GM12878 (cell line): ENCODE results near the gene MAPKAPK3. TPM values are rescaled to one million over a fixed set of nuclear protein-coding genes. Genes with fewer than 3 reads are reported as not detected.

Experiments used
- ATAC-seq: fragments of 200-7000 bp; cut with Tn5 transposase; 3 replicates; pipeline ENCODE4 v1.9.1; 2020; ENCODE audit warnings: mild to moderate bottlenecking, moderate library complexity
- BruUV-seq: library from RNA; stranded (reverse); fragments of 400-500 nt; replicated peaks from 2 replicates; lab custom pipeline; 2021; lab: Mats Ljungman, UMichigan
- CTCF ChIA-PET: fragments of 300-600 bp; sonication (Branson Sonifier 250); formaldehyde crosslinking; extraction: SDS; loops from one replicate; lab custom pipeline; 2021; ENCODE audit warnings: inconsistent platforms; lab: Yijun Ruan, JAX
- POLR2A ChIA-PET: fragments of 350-600 bp; formaldehyde crosslinking; extraction: SDS; loops from one replicate; lab custom pipeline; 2021; ENCODE audit warnings: inconsistent platforms; lab: Charles Lee
- RAD21 ChIA-PET: fragments of 300-600 bp; sonication (Branson Sonifier 250); formaldehyde crosslinking; loops from one replicate; lab custom pipeline; 2023; ENCODE audit warnings: antibody characterized with exemption; ENCODE audit not compliant: unreplicated experiment; lab: Charles Lee
- SMC1A ChIA-PET: fragments of 300-600 bp; sonication (Branson Sonifier 250); formaldehyde crosslinking; loops from one replicate; lab custom pipeline; 2023; ENCODE audit not compliant: unreplicated experiment, uncharacterized antibody; lab: Charles Lee
- DNase-seq: peaks from one replicate; pipeline ENCODE4 v3.0.0-alpha.2; 2011; ENCODE audit warnings: low read depth, low spot score
- FAIRE-seq: peaks from 3 replicates; lab custom pipeline; 2011; peaks lifted over from hg19 to GRCh38; lab: Jason Lieb, UNC
- H2AFZ ChIP-seq: 2 replicates; pipeline ENCODE4 v1.6.0; 2011; ENCODE audit warnings: low read depth, low read length, control low read depth; ENCODE audit not compliant: control insufficient read depth
- H3K27ac ChIP-seq: 2 replicates; pipeline ENCODE4 v1.5.1; 2011; ENCODE audit warnings: control low read depth; ENCODE audit not compliant: control insufficient read depth, insufficient read depth
- H3K27me3 ChIP-seq, 2 experiments: replicated peaks in 1 of 2; 2 replicates each; pipeline versions ENCODE4 v1.6.0 to v1.6.1; 2011; ENCODE audit warnings: low read length in 1 of 2; ENCODE audit not compliant: control insufficient read depth in 2 of 2, insufficient read depth in 2 of 2
- H3K36me3 ChIP-seq, 2 experiments: 2 replicates each; pipeline ENCODE4 v1.5.1; 2011; ENCODE audit warnings: low read length in 1 of 2; ENCODE audit not compliant: control insufficient read depth in 2 of 2, insufficient read depth in 2 of 2
- H3K4me1 ChIP-seq: 2 replicates; pipeline ENCODE4 v1.6.1; 2011; ENCODE audit warnings: mild to moderate bottlenecking, low read length, moderate library complexity, mixed read lengths; ENCODE audit not compliant: control insufficient read depth, insufficient read depth
- H3K4me2 ChIP-seq: 2 replicates; pipeline ENCODE4 v1.6.0; 2011; ENCODE audit warnings: control low read depth; ENCODE audit not compliant: control insufficient read depth, insufficient read depth
- H3K4me3 ChIP-seq: fragments of 200-600 bp; sonication (generic); 2 replicates; pipeline ENCODE4 v1.5.1; 2016
- H3K79me2 ChIP-seq: 2 replicates; pipeline ENCODE4 v1.6.0; 2011; ENCODE audit warnings: low read length; ENCODE audit not compliant: control insufficient read depth, insufficient read depth
- H3K9ac ChIP-seq: 2 replicates; pipeline ENCODE4 v1.8.0; 2011; ENCODE audit warnings: low read length, control low read depth, mixed read lengths; ENCODE audit not compliant: control insufficient read depth, insufficient read depth
- H3K9me3 ChIP-seq: replicated peaks from 3 replicates; pipeline ENCODE4 v1.5.1; 2011; ENCODE audit warnings: mild to moderate bottlenecking, low read length; ENCODE audit not compliant: control insufficient read depth, insufficient read depth
- H4K20me1 ChIP-seq: 2 replicates; pipeline ENCODE4 v1.6.0; 2011; ENCODE audit not compliant: control insufficient read depth, insufficient read depth
- ATF7 ChIP-seq: fragments of 450-650 bp; IDR thresholded peaks from 2 replicates; pipeline ENCODE4 v1.6.1; 2016; ENCODE audit warnings: low read depth, mild to moderate bottlenecking
- CEBPZ ChIP-seq: fragments of 150-350 bp; IDR thresholded peaks from 2 replicates; pipeline ENCODE4 v1.6.1; 2016; ENCODE audit warnings: low read depth, low read length
- CREB1 ChIP-seq: IDR thresholded peaks from 2 replicates; pipeline ENCODE4 v1.6.1; 2012; ENCODE audit warnings: low read depth, mild to moderate bottlenecking, inconsistent platforms
- PAX8 ChIP-seq: fragments of 450-650 bp; IDR thresholded peaks from 2 replicates; pipeline ENCODE4 v1.6.1; 2017; ENCODE audit warnings: mild to moderate bottlenecking, moderate library complexity
- PBX3 ChIP-seq: IDR thresholded peaks from 2 replicates; pipeline ENCODE4 v1.6.1; 2011; ENCODE audit warnings: mild to moderate bottlenecking, low read depth, low read length, moderate library complexity; ENCODE audit not compliant: insufficient replicate concordance
- PRDM15 ChIP-seq: fragments of 450-650 bp; formaldehyde crosslinking; IDR thresholded peaks from 2 replicates; pipeline ENCODE4 v1.4.0; 2020; ENCODE audit warnings: mild to moderate bottlenecking, moderate library complexity
- RAD21 ChIP-seq: IDR thresholded peaks from 2 replicates; pipeline ENCODE4 v1.6.1; 2011; ENCODE audit warnings: mild to moderate bottlenecking, low read depth, low read length, moderate library complexity; ENCODE audit not compliant: insufficient read depth
- SMAD5 ChIP-seq: IDR thresholded peaks from 2 replicates; pipeline ENCODE4 v1.6.1; 2016; ENCODE audit warnings: antibody characterized with exemption, low read depth
- ZBED1 ChIP-seq: IDR thresholded peaks from 2 replicates; pipeline ENCODE4 v1.6.1; 2016; ENCODE audit warnings: borderline replicate concordance
- ZNF24 ChIP-seq: fragments of 450-650 bp; IDR thresholded peaks from 2 replicates; pipeline ENCODE4 v1.6.1; 2017; ENCODE audit warnings: antibody characterized with exemption, mild to moderate bottlenecking
- WGBS: methylation state at CpG from one replicate; pipeline ENCODE4 v1.1.6; 2016; ENCODE audit warnings: low lambda C conversion rate; ENCODE audit not compliant: insufficient replicate concordance, insufficient coverage; ENCODE audit errors: missing lambda C conversion rate; 5-methylcytosine and 5-hydroxymethylcytosine counted together
- in situ Hi-C: fragments of 300-500 bp; cut with MboI; formaldehyde crosslinking; loops from 9 replicates; pipeline ENCODE4 v1.14.3; 2018; ENCODE audit warnings: mixed read lengths
- intact Hi-C: fragments of 100-400 bp; cut with micrococcal nuclease; formaldehyde crosslinking; loops from one replicate; pipeline ENCODE4 v1.14.2; 2022; ENCODE audit not compliant: unreplicated experiment
- polyA plus RNA-seq, 11 experiments: library from polyadenylated mRNA; depleted of rRNA in 4 of 11; unstranded in 6 of 11; stranded (reverse) in 5 of 11; fragments of >200 nt; fragmentation: Nextera tagmentation in 4 of 11; fragmentation: Illumina TruSeq in 1 of 11; extraction: Ambion mirVana in 4 of 11; extraction: Trizol in 1 of 11; gene quantifications; 1 replicate in 1 of 11; 2 replicates in 10 of 11; pipeline versions ENCODE4 v1.2.1 to v1.2.3, GENCODE V29; 2011 to 2016; ENCODE audit warnings: inconsistent platforms in 2 of 11, missing spikeins in 2 of 11, low read depth in 1 of 11
- total RNA-seq, 4 experiments: library from RNA; depleted of rRNA in 3 of 4; stranded (reverse); fragments of >200 nt in 3 of 4; fragmentation: Illumina TruSeq in 1 of 4; extraction: Trizol in 1 of 4; gene quantifications; 2 replicates each; pipeline versions ENCODE4 v1.2.1 to v1.2.3, GENCODE V29; 2013 to 2021

Gene MAPKAPK3
- total and polyA plus RNA-seq, 10 of the 15 experiments (the other 5 are each of a cell fraction or from before 2014, with no cell fraction given) = 7.9 to 66.0 (median 39.0) TPM

- TF ChIP-seq CEBPZ (no peak), ZBED1 (no peak), PAX8 (no peak), ZNF24 (no peak), ATF7 (no peak), SMAD5 (no peak)
Measured at GRCh38 chr3:50674349-50675178, 57.6 kb downstream of the MAPKAPK3 start, which contains the start of gene DOCK3 (continued).

GRCh38 chr3:50675179-50676030 lies 58.5 kb downstream of the MAPKAPK3 start:
- ATAC-seq (peak; percentile 52; the same call in 2 of the 3 replicates), FAIRE-seq (no peak), DNase-seq (no peak)
- POLR2A ChIA-PET = no interaction called here
- BruUV-seq = no TSS peak
- no peaks in the 10 kb centered on the region for H3K36me3 ChIP-seq
- no peaks in the 10 kb centered on the region for H3K9me3 ChIP-seq
- H3K79me2 ChIP-seq = no peaks in the 10 kb centered on the region
- H4K20me1 ChIP-seq = no peaks in the 10 kb centered on the region; the same call in 1 of the 2 replicates
- in situ Hi-C loops (no loop called here), intact Hi-C loops (no loop called here)
- no peak overlapping the region for H3K27ac ChIP-seq
- H3K9ac ChIP-seq = no peak overlapping the region
- peak overlapping the region; percentile 53; the same call in 1 of the 2 replicates for H3K4me2 ChIP-seq
- no peak overlapping the region for H3K4me3 ChIP-seq
- no peaks in the 10 kb centered on the region for H3K4me1 ChIP-seq
- SMC1A ChIA-PET = interaction anchor here (0.6 to 1.4 kb wide), 2 partner anchors 8 to 664 kb away, joined by 3 read pairs; no protein-coding TSS in a partner anchor
- 8% methylated on average over 23 of the region's 65 CpGs for WGBS
- H2AFZ ChIP-seq = no peak overlapping the region; the same call in 1 of the 2 replicates
- peaks cover 9 to 30% of the 10 kb centered on the region in 2 experiments for H3K27me3 ChIP-seq
- CTCF ChIA-PET = interaction anchor here (0.8 to 2.0 kb wide), 3 partner anchors 22 to 289 kb away, joined by 3 to 5 read pairs (median 3); partner anchors contain the start of gene MAPKAPK3
- RAD21 ChIA-PET = no interaction called here
- TF ChIP-seq PBX3 (no peak), PRDM15 (CRISPR knock-in tag) (no peak), CREB1 (no peak), ZNF24 (no peak), RAD21 (0 out of 2 replicates have a peak, but pooled peaks have one; percentile 5)
